Upper lobe of right lung (tissue), 1 donor: ENCODE measurements around the gene FRMD8. TPM values are rescaled to one million over a fixed set of nuclear protein-coding genes. Genes with fewer than 3 reads are reported as not detected.

Source experiments
- ATAC-seq: fragments of 200-7000 bp; cut with Tn5 transposase; one replicate; pipeline ENCODE4 v1.9.1; 2020; ENCODE audit warnings: mild to moderate bottlenecking, moderate library complexity
- DNase-seq: peaks from one replicate; pipeline ENCODE4 v3.0.0-alpha.2; 2020
- H3K27ac ChIP-seq: fragments of 200-600 bp; one replicate; pipeline ENCODE4 v1.8.0; 2022
- H3K27me3 ChIP-seq: fragments of 200-600 bp; one replicate; pipeline ENCODE4 v1.8.0; 2022; ENCODE audit warnings: mild to moderate bottlenecking
- H3K36me3 ChIP-seq: fragments of 200-600 bp; one replicate; pipeline ENCODE4 v1.8.0; 2022
- H3K4me1 ChIP-seq: fragments of 200-600 bp; one replicate; pipeline ENCODE4 v1.8.0; 2022
- H3K4me3 ChIP-seq: fragments of 200-600 bp; one replicate; pipeline ENCODE4 v1.8.0; 2022; ENCODE audit warnings: mild to moderate bottlenecking
- H3K9me3 ChIP-seq: fragments of 200-600 bp; one replicate; pipeline ENCODE4 v1.8.0; 2022
- intact Hi-C: fragments of 100-400 bp; cut with DNase I; formaldehyde crosslinking; loops from one replicate; pipeline ENCODE4 v1.11.0; 2022
- total RNA-seq: library from RNA; stranded (reverse); fragmentation: NEBNext Ultra II Directional; extraction: Animal tissue kit (Norgen Biotek cat#: 25700); gene quantifications from one replicate; pipeline ENCODE4 v1.2.1, GENCODE V29; 2021
- TF ChIP-seq, protein P1 (sequence below): fragments of 200-600 bp; IDR thresholded peaks from one replicate; pipeline ENCODE4 v1.8.0; 2022; ENCODE audit warnings: antibody characterized with exemption
- donor health status: DM: no; HTN: yes; CAD: no; lungs with severe emphysema.

FRMD8 gene
- total RNA-seq, 1 donor from 2014 or later, result 37.1 TPM

DNA sequence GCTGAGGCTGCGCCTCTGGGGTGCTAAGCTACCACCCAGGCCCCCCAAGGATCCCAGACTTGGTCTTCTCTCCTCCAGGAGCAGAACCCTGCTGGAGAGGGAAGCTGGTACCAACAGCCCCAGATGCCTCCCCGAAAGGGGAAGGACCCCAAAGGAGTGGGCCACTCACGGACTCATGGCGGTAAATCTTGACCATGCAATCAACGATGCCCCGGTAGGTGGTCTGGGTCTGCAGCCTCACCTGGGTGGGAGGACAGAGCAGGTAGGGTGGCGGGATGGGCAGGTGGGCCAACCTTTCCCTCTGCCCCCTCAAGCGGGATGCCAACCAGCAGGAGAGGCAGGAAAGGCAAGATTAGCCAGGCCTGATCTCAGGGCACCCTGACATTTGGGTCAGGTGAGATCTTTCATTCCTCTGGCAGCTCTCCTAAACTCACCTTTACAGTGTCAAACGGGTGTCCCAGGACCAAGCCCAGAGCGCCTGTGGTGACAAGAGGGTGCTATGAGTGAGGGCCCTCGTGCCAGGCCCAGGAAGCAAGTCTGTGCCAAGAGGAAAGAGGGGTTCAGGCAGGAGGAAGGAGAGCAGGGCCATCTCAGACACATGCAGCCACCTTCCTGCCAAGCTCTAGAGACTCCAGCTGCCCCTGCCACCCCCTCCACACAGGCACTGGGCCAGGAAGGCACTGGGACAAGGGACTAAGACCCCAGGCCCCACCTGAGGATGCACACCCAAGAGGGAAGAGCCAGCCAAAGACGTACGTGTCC lies 6.6 kb upstream of the FRMD8 start:
- Histone ChIP-seq H3K9me3 (no peaks in the 10 kb centered on the region), H3K27me3 (no peaks in the 10 kb centered on the region), H3K27ac (peak overlapping the region; percentile 98), H3K4me3 (no peak overlapping the region), H3K4me1 (peaks cover 43% of the 10 kb centered on the region), H3K36me3 (no peaks in the 10 kb centered on the region)
- ATAC-seq (no peak), DNase-seq (no peak)
- intact Hi-C loops, result loop anchor here (10.0 kb wide), 2 partner anchors 75 to 135 kb away; no protein-coding TSS in a partner anchor
- TF ChIP-seq, protein P1, sequence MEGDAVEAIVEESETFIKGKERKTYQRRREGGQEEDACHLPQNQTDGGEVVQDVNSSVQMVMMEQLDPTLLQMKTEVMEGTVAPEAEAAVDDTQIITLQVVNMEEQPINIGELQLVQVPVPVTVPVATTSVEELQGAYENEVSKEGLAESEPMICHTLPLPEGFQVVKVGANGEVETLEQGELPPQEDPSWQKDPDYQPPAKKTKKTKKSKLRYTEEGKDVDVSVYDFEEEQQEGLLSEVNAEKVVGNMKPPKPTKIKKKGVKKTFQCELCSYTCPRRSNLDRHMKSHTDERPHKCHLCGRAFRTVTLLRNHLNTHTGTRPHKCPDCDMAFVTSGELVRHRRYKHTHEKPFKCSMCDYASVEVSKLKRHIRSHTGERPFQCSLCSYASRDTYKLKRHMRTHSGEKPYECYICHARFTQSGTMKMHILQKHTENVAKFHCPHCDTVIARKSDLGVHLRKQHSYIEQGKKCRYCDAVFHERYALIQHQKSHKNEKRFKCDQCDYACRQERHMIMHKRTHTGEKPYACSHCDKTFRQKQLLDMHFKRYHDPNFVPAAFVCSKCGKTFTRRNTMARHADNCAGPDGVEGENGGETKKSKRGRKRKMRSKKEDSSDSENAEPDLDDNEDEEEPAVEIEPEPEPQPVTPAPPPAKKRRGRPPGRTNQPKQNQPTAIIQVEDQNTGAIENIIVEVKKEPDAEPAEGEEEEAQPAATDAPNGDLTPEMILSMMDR, result no peak

DNA sequence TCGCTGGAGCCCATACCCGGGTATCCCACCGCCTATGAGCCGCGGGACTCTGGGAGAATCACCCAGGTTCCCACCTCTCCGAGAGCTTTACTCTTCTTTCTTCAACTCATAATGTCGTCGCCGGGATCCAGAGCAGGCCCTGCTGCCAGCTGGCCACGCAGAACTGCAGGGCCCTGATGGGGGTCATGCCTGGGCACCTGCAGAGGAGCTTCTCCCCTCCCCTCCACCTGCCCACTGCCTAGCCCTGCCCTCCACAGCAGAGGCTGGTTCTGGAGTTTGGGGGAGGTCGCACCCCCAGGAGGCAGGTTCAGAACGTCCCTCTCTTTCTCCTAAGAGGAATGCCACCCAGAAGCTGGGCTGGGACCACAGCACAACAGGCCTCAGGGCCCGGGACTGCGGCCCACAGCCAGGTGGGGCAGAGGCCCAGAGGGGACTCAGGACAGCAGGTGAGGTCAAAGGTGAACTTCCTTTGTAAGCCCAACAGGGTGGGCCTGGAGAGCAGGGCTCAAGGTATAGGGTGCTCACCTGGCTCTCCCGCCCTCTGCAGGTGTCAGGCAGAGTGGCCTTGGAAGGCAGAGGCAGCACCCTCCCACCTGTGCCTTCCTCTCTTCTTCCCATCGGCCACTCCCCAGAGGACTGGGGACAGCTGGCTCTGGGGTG lies 5.8 kb upstream of the FRMD8 start:
- no peak for ATAC-seq
- peaks cover 49% of the 10 kb centered on the region for H3K4me1 ChIP-seq
- H3K36me3 ChIP-seq, result no peaks in the 10 kb centered on the region
- peak overlapping the region; percentile 98 for H3K27ac ChIP-seq
- no peaks in the 10 kb centered on the region for H3K9me3 ChIP-seq
- H3K4me3 ChIP-seq, result no peak overlapping the region
- intact Hi-C loops, result no loop called here
- no peaks in the 10 kb centered on the region for H3K27me3 ChIP-seq
- TF ChIP-seq, protein P1, result no peak
- DNase-seq, result peak; percentile 60

DNA sequence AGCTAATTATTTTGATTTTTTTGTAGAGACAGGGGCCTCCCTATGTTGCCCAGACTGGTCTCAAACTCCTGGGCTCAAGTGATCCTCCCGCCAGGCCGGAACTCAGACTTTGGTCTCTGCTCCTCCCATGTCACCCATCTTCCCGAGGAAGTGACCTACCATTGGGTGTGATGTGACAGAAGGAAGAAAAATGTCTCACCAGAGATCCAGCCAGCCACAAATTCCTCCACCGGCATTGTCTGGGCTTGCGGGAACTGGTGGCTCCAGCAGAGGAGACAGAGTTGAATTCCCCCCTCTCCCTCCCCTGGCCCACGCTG lies 4.8 kb upstream of the FRMD8 start:
- DNase-seq, result no peak
- peak; percentile 3 for ATAC-seq
- Histone ChIP-seq H3K4me3 (peak overlapping the region; percentile 57), H3K9me3 (no peaks in the 10 kb centered on the region), H3K4me1 (peaks cover 55% of the 10 kb centered on the region), H3K27ac (peak overlapping the region; percentile 98), H3K36me3 (no peaks in the 10 kb centered on the region), H3K27me3 (no peaks in the 10 kb centered on the region)
- TF ChIP-seq, protein P1, result no peak
- intact Hi-C loops, result no loop called here

DNA sequence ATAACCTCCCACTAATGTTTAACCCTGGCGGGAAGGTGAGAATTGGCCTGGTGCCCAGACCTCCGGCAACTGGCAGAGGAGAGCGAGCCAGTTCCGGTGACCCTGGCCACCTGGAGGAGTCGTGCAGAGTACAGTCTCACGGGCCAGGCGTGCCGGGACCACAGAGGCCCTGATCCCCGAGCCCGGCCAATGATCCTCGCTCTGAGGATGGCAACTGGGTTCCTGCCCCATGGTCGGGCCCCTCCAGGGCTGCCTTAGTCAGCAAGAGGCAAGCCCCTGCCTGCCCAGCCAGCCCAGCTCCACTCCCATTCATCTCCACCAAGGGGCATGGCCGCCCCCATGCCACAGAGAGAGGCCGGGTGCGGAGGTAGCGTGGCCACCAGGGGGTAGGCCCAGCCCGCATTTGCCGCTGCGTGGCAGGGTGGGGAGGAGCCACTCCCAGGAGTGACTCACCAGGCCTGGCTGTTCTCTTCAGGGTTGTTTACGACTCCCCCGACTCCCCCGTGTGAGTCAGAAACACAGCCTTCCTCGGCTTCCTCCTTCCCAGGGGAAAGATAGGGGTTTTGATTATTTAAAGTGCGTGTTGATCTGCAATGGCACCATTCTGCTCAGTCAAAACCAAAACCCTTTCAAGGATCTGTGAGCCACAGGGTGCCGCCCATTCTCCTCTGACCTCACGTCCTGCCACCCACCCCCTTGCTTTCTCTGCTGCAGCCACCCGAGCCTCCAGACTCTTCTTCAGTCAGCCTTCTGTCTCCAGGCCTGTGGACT lies 4.2 kb upstream of the FRMD8 start, which contains the start of gene SLC25A45:
Gene SLC25A45 (minus strand): TSS at position 614 of the 771 bp plus-strand sequence. CDS start 695 bp downstream, outside the sequence.
- TF ChIP-seq, protein P1, result peak; percentile 84
- ATAC-seq (peak; percentile 91), DNase-seq (peak; percentile 96)
- Histone ChIP-seq H3K4me3 (peak within 1 kb of the TSS; percentile 57), H3K9me3 (no peaks in the 10 kb centered on the region), H3K27me3 (no peaks in the 10 kb centered on the region), H3K4me1 (peaks cover 59% of the 10 kb centered on the region), H3K36me3 (no peaks in the 10 kb centered on the region), H3K27ac (peak within 1 kb of the TSS; percentile 98)
- intact Hi-C loops, result no loop called here

DNA sequence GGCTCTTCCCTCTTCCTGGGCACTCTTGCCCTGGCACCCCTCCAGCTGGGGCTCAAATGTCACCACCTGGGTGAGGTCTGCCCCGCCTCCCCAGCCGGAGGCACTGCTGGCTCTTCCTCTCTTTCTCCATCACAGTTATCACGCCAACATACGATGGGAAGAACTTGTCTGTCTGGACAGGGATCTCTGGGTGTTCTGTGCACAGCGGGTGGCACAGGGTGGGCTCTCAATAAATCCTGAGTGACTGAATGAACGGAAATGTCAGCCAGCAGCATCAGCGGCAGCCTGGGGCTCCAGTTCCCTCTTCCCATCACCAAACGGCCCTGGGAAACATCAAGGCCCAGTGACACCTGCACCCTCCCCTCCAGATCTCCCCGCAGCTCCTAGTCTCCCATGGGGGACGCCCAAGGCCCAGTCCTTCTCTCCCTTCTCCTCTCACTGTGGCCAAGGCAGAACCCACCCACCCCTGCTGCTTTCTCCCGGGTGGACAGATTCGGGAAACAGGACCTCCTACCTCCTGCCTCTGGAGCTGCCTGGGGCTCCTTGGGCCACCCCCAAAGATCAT lies 3.6 kb upstream of the FRMD8 start:
- no peaks in the 10 kb centered on the region for H3K9me3 ChIP-seq
- DNase-seq (peak; percentile 93), ATAC-seq (no peak)
- no peaks in the 10 kb centered on the region for H3K36me3 ChIP-seq
- intact Hi-C loops, result no loop called here
- peak overlapping the region; percentile 57 for H3K4me3 ChIP-seq
- H3K27ac ChIP-seq, result peak overlapping the region; percentile 98
- H3K27me3 ChIP-seq, result no peaks in the 10 kb centered on the region
- peaks cover 63% of the 10 kb centered on the region for H3K4me1 ChIP-seq
- TF ChIP-seq, protein P1, result no peak
